HAP-1 (cell line): Measurements from ENCODE around the gene GSK3B.

Experiments
- DNase-seq, 2 experiments: peaks; one replicate each; pipeline ENCODE4 v3.0.0-alpha.2; 2016 to 2020; ENCODE audit warnings: low spot score in 2 of 2
- H3K27me3 ChIP-seq: fragments of 250-450 bp; sonication (Bioruptor Pico); 2 replicates; pipeline ENCODE4 v1.5.1; 2020; ENCODE audit warnings: low read depth, mild to moderate bottlenecking, moderate library complexity
- H3K36me3 ChIP-seq: fragments of 250-450 bp; sonication (Bioruptor Pico); replicated peaks from 2 replicates; pipeline ENCODE4 v1.5.1; 2020; ENCODE audit warnings: mild to moderate bottlenecking
- H3K4me1 ChIP-seq: fragments of 250-450 bp; sonication (Bioruptor Pico); 2 replicates; pipeline ENCODE4 v1.5.1; 2020; ENCODE audit warnings: mild to moderate bottlenecking
- H3K4me3 ChIP-seq: fragments of 250-450 bp; sonication (Bioruptor Pico); 2 replicates; pipeline ENCODE4 v1.5.1; 2020; ENCODE audit warnings: mild to moderate bottlenecking, moderate library complexity
- H3K9me3 ChIP-seq: fragments of 250-450 bp; sonication (Bioruptor Pico); 2 replicates; pipeline ENCODE4 v1.5.1; 2020; ENCODE audit warnings: mild to moderate bottlenecking, moderate library complexity
- in situ Hi-C: fragments of 300-500 bp; cut with MboI; formaldehyde crosslinking; loops from 3 replicates; pipeline ENCODE4 v1.14.3; 2020; ENCODE audit warnings: low sequenced_read_pairs, inconsistent platforms, mixed read lengths

GSK3B gene

GRCh38 chr3:119950666-119951325 is 143.5 kb downstream of the GSK3B start:
- no peak for DNase-seq
- Histone ChIP-seq H3K36me3 (no peaks in the 10 kb centered on the region), H3K9me3 (no peaks in the 10 kb centered on the region), H3K4me3 (no peak overlapping the region), H3K4me1 (peaks cover 7% of the 10 kb centered on the region), H3K27me3 (no peaks in the 10 kb centered on the region)
- in situ Hi-C loops: no loop called here

GRCh38 chr3:119945291-119945690 is 149.0 kb downstream of the GSK3B start:
- in situ Hi-C loops: no loop called here
- H3K9me3 ChIP-seq: no peaks in the 10 kb centered on the region
- no peaks in the 10 kb centered on the region for H3K36me3 ChIP-seq
- no peak for DNase-seq
- H3K4me1 ChIP-seq: peaks cover 28% of the 10 kb centered on the region
- no peak overlapping the region for H3K4me3 ChIP-seq
- no peaks in the 10 kb centered on the region for H3K27me3 ChIP-seq

DNA sequence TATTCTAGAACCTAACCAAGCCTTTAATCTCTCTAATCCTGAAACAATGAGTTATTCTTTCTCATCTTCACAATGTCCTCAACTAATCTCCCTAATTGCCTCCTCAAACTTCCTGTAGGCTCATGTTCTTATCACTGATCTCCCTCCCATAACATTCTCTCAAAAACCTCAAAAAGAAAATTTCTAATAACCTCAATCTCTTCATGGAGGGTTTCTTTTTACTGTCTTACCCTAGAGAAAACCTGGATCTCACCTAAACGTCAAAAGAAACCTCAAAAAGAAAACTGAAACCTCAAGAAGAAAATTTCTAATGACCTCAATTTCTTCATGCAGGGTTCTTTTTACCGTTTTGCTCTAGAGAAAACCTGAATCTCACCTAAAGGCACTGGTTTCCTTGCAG is 150.2 kb downstream of the GSK3B start:
- no peaks in the 10 kb centered on the region for H3K27me3 ChIP-seq
- no peaks in the 10 kb centered on the region for H3K36me3 ChIP-seq
- in situ Hi-C loops: no loop called here
- DNase-seq: peak in 1 of 2 experiments; percentile 40
- peaks cover 32% of the 10 kb centered on the region for H3K4me1 ChIP-seq
- no peaks in the 10 kb centered on the region for H3K9me3 ChIP-seq
- no peak overlapping the region for H3K4me3 ChIP-seq

- no peaks in the 10 kb centered on the region for H3K36me3 ChIP-seq
- H3K9me3 ChIP-seq: no peaks in the 10 kb centered on the region
- no peak for DNase-seq
- H3K27me3 ChIP-seq: no peaks in the 10 kb centered on the region
- H3K4me1 ChIP-seq: peaks cover 24% of the 10 kb centered on the region
- in situ Hi-C loops: no loop called here
- H3K4me3 ChIP-seq: no peak overlapping the region
Measured at GRCh38 chr3:119939077-119939476, 155.2 kb downstream of the GSK3B start.

DNA sequence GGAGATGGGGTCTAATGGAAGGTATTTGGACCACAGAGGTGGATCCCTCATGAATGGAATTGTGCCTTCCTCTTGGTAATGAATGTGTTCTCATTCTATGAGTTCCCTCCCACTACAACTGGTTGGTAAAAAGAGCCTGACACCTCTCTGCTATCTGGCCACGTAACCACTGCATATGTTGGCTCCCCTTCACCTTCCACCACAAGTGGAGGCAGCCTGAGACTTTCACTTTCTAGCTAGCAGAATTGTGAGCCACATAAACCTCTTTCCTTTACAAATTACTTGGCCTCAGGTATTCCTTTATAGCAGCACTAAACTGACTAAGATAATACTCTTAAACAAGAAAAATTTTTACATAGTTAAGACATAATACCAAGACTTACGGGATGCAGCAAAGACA is 157.0 kb downstream of the GSK3B start:
- Histone ChIP-seq H3K4me3 (no peak overlapping the region), H3K9me3 (no peaks in the 10 kb centered on the region), H3K27me3 (no peaks in the 10 kb centered on the region), H3K36me3 (no peaks in the 10 kb centered on the region), H3K4me1 (peaks cover 7% of the 10 kb centered on the region; the same call in 1 of the 2 replicates)
- in situ Hi-C loops: no loop called here
- DNase-seq: no peak

GRCh38 chr3:119934249-119934648 is 160.0 kb downstream of the GSK3B start:
- DNase-seq: no peak
- no peak overlapping the region for H3K4me3 ChIP-seq
- no peaks in the 10 kb centered on the region for H3K36me3 ChIP-seq
- H3K9me3 ChIP-seq: no peaks in the 10 kb centered on the region
- H3K27me3 ChIP-seq: no peaks in the 10 kb centered on the region
- in situ Hi-C loops: no loop called here
- peaks cover 5% of the 10 kb centered on the region; the same call in 1 of the 2 replicates for H3K4me1 ChIP-seq

DNA sequence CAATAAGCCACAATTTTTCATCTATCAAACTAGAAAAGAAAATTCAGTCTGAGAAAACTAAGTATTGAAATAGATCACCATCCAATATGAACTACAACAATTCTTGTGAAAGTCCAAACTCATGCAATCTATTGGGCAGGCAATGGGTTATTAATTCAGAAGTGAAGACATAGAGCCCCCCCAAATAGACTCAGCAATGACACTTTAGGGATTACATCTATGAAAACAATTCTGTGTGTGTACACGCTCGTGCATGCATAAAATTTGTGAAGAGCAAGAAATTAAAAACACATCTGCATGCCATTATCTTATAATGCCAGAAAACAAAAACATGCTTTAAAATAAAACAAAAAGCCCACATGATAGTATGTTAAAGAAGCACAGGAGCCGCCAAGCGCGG is 161.0 kb downstream of the GSK3B start:
- no peak overlapping the region for H3K4me3 ChIP-seq
- no peaks in the 10 kb centered on the region for H3K4me1 ChIP-seq
- no peaks in the 10 kb centered on the region for H3K9me3 ChIP-seq
- DNase-seq: no peak
- H3K36me3 ChIP-seq: no peaks in the 10 kb centered on the region
- in situ Hi-C loops: no loop called here
- H3K27me3 ChIP-seq: no peaks in the 10 kb centered on the region

GRCh38 chr3:119930286-119930685 is 164.0 kb downstream of the GSK3B start:
- Histone ChIP-seq H3K4me3 (no peak overlapping the region), H3K9me3 (no peaks in the 10 kb centered on the region), H3K36me3 (no peaks in the 10 kb centered on the region), H3K4me1 (no peaks in the 10 kb centered on the region), H3K27me3 (no peaks in the 10 kb centered on the region)
- DNase-seq: no peak
- in situ Hi-C loops: no loop called here

DNA sequence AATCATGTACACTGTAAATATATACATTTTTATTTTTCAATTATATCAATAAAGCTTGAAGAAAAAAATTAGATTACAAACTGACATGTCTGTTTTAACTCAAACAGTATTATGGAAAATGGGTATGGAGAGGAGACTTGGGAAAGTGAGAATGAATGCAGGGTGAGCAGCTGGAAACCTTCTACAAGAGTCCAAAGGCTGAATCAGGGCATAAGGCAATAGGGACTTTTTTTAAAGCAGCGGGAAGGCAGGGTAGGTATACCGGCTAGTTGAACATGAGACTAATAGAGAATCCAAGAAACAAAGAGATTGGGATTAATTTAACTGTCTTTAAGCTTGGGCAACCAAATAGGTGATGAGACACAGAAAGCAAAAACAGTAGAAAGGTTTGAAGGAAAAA is 167.1 kb downstream of the GSK3B start:
- no peaks in the 10 kb centered on the region for H3K36me3 ChIP-seq
- no peak for DNase-seq
- H3K27me3 ChIP-seq: no peaks in the 10 kb centered on the region
- H3K4me1 ChIP-seq: no peaks in the 10 kb centered on the region
- H3K4me3 ChIP-seq: no peak overlapping the region
- no peaks in the 10 kb centered on the region for H3K9me3 ChIP-seq
- in situ Hi-C loops: no loop called here

DNA sequence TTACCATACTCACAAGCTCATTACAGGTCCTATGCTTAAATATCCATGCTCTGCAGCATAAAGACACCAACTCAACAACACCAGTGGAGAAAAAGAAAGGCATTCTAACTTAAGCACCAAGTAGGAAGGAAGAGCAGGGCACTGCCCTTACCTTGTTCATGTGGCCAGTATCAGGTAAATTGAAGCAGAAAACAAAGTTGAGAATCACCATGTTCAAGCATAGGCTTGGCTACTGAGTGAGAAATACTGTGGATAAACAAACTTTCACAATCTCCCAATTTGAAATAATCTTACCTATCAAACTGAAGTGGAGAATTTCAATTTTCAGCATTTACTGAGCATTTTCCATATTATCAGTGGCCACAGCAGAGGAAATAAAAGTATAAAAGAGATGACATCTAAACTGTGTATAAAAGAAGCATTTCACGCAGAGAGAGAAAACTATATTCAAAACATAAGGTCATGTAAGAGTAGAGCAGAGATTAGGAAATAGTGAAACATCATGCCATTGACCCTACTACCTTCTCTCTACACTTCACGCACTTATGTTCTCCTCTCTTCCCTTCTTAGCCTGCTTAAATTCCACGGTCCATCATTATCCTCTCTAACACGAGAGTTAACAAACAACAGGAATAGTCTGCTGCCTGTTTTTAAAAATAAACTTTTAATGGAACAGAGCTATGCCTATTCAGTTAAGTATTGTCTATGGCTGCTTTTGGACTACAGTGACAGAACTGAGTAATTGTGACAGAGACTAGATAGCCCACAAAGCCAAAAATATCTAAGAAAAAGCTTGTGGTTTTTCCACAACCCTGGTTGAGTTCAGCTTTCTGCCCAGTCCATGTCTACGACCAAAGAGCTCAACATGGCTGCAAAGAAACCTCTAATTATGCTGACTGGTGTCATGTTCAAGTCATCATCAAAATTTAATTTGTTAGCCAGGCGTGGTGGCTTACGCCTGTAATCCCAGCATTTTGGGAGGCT is 169.8 kb downstream of the GSK3B start:
- Histone ChIP-seq H3K27me3 (no peaks in the 10 kb centered on the region), H3K9me3 (no peaks in the 10 kb centered on the region), H3K36me3 (no peaks in the 10 kb centered on the region), H3K4me1 (no peaks in the 10 kb centered on the region), H3K4me3 (no peak overlapping the region)
- no peak for DNase-seq
- in situ Hi-C loops: no loop called here

- no peak for DNase-seq
- Histone ChIP-seq H3K9me3 (no peaks in the 10 kb centered on the region), H3K4me3 (no peak overlapping the region), H3K27me3 (no peaks in the 10 kb centered on the region), H3K36me3 (no peaks in the 10 kb centered on the region), H3K4me1 (no peaks in the 10 kb centered on the region)
- in situ Hi-C loops: no loop called here
Measured at GRCh38 chr3:119918992-119919933, 175.0 kb downstream of the GSK3B start.

GRCh38 chr3:119913021-119913420 is 181.2 kb downstream of the GSK3B start:
- no peaks in the 10 kb centered on the region for H3K27me3 ChIP-seq
- in situ Hi-C loops: no loop called here
- H3K4me3 ChIP-seq: no peak overlapping the region
- peaks cover 5% of the 10 kb centered on the region for H3K4me1 ChIP-seq
- H3K36me3 ChIP-seq: peaks cover 3% of the 10 kb centered on the region
- H3K9me3 ChIP-seq: no peaks in the 10 kb centered on the region
- DNase-seq: peak; percentile 8 to 60

DNA sequence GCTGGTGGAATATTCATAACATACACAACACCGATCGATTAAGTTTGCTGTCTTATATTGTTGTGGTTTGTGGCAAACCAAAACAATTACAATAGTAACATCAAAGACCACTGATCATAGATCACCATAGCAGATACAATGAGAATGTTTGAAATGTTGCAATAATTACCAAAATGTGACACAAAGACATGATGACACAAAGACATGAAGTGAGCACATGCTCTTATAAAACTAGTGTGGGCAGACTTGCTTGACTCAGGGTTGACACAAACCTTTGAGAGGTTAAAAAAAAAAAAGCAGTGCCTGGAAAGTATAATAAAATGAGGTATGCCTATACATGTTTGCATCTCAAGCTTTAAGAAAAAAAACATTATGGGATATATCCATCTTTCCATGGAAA is 182.0 kb downstream of the GSK3B start:
- in situ Hi-C loops: no loop called here
- DNase-seq: no peak
- peaks cover 5% of the 10 kb centered on the region for H3K4me1 ChIP-seq
- no peaks in the 10 kb centered on the region for H3K9me3 ChIP-seq
- no peaks in the 10 kb centered on the region for H3K27me3 ChIP-seq
- H3K36me3 ChIP-seq: peaks cover 3% of the 10 kb centered on the region
- no peak overlapping the region for H3K4me3 ChIP-seq
